ENCODE data around the gene SPRYD3.

SPRYD3 gene

DNA sequence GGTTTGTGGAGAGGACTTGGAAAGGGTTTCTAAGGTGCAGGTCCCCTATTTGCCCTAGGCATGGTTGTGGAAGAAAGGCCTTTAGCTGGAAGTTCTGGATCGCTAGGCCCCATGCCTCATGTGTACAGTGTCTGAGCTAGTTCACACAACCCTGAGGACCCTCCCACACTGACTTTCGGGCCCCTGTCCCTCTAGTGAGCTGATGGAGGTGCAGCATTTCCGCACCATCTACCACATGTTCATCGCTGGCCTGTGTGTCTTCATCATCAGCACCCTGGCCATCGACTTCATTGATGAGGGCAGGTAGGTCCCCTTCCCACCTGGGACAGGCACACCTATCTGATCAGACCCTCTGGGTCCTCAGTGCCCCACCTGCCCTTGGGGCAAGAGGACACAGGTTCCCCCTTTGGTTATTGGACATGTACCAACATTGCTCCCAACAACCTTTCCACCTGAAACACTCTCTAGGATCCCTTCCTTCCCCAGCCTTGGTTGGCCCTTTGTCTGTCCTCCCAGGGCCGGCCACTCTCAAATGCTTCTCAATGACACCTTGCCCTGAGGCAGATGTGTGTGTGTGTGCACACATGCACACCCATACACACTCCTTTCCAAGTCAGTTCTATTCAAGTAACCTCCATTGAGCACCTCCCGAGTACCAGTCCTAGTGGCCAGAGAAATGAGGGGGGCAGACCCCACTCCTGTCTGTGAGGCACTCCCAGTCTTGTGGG is 26.7 kb upstream of the SPRYD3 start:
- TF ChIP-seq, protein P1, sequence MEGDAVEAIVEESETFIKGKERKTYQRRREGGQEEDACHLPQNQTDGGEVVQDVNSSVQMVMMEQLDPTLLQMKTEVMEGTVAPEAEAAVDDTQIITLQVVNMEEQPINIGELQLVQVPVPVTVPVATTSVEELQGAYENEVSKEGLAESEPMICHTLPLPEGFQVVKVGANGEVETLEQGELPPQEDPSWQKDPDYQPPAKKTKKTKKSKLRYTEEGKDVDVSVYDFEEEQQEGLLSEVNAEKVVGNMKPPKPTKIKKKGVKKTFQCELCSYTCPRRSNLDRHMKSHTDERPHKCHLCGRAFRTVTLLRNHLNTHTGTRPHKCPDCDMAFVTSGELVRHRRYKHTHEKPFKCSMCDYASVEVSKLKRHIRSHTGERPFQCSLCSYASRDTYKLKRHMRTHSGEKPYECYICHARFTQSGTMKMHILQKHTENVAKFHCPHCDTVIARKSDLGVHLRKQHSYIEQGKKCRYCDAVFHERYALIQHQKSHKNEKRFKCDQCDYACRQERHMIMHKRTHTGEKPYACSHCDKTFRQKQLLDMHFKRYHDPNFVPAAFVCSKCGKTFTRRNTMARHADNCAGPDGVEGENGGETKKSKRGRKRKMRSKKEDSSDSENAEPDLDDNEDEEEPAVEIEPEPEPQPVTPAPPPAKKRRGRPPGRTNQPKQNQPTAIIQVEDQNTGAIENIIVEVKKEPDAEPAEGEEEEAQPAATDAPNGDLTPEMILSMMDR (IDR thresholded peaks at IDR 0.05; ENCODE audit: borderline replicate concordance, insufficient read depth, low read depth, low read length): no peak
- H3K4me3 ChIP-seq (ENCODE audit: low read depth, low read length): no peak overlapping the region

DNA sequence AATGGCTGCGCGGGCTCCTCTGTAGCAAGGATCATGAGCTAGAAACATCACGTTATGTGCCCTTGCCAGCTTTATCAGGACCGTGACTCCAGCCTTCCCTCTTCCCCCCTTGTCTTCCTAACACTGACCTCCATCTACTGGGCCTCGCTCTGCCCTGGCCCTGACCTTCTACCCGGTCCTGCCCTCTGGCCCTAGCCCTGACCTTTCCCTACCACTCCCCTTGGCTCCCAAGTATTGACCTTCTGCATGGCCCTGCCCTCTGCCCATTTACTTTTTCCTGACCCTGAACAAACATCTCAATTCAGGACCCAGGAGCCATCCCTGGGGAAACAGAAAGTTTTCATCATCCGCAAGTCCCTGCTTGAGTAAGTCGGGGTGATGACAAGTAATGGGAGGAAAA is 26.1 kb upstream of the SPRYD3 start:
- no peak overlapping the region for H3K4me3 ChIP-seq (ENCODE audit: low read depth, low read length)
- TF ChIP-seq, protein P1 (IDR thresholded peaks at IDR 0.05; ENCODE audit: borderline replicate concordance, insufficient read depth, low read depth, low read length): no peak

DNA sequence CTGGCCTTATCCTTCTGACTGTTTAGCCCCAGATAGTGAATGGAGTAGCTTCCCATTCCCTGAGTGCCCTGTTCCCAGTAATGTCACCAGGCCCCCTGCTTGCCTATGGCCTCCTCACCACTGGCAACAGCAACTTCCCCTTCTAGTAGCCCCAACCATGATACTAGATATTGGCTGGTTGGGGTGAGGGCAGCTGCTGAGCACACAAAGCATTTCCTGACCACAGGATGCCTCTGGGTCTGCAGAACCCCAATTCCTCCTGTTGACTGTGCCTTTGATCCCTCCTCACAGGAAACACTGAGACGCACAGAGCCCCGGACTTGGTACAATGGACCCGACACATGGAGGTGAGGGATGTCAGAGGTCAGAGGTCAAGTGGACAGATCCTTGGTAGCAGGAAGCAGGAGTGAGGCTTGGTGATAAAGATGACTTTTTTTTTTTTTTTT is 24.7 kb upstream of the SPRYD3 start:
- H3K4me3 ChIP-seq (ENCODE audit: low read depth, low read length): no peak overlapping the region
- TF ChIP-seq, protein P1 (IDR thresholded peaks at IDR 0.05; ENCODE audit: borderline replicate concordance, insufficient read depth, low read depth, low read length): no peak

DNA sequence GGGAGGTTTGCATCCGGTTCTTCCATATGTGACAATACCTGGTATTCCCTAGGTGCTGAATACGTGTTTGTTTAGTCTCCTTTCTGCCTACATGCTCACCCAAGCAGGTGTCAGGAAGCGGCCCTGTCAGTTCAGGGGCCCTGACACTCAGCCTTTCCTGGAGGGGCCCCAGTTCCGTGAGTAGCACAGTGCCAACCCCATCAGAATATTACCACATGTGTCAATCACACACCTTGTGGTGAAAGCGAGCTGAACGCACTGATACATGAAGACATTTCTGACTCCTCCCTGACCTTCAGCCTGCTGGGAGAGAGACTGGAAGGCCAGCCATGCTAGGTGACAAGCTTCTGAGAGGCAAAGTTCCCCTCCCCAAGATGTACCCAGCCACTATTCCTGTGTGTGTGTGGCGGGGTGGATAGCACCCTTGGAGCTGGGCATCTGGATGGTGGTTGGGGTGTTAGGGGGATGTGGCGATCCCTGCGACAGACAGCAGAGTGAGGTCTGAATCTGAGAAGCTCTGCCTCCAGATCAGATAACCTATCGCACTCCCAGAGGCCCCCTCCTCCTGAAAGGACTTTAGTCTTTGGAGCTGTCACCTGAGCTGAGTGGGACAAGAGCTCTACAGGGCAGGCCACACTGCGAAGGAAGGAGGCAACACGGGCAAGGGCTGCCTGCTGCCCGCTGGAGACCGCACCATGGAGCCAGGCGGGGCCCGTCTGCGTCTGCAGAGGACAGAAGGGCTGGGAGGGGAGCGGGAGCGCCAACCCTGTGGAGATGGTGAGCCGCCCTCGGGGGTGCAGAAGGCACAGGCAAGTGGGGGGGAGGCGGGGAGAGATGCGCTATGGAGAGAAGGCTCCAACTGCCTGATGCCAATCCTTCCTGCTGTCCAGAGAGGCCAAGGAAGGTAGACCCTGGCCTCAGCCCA is 24.0 kb upstream of the SPRYD3 start, which contains the start of gene SOAT2:
SOAT2 (plus strand) TSS at position 604 of the 925 bp plus-strand sequence; CDS start at position 696, 92 bp downstream.
- H3K4me3 ChIP-seq (ENCODE audit: low read depth, low read length): no peak within 1 kb of the TSS

DNA sequence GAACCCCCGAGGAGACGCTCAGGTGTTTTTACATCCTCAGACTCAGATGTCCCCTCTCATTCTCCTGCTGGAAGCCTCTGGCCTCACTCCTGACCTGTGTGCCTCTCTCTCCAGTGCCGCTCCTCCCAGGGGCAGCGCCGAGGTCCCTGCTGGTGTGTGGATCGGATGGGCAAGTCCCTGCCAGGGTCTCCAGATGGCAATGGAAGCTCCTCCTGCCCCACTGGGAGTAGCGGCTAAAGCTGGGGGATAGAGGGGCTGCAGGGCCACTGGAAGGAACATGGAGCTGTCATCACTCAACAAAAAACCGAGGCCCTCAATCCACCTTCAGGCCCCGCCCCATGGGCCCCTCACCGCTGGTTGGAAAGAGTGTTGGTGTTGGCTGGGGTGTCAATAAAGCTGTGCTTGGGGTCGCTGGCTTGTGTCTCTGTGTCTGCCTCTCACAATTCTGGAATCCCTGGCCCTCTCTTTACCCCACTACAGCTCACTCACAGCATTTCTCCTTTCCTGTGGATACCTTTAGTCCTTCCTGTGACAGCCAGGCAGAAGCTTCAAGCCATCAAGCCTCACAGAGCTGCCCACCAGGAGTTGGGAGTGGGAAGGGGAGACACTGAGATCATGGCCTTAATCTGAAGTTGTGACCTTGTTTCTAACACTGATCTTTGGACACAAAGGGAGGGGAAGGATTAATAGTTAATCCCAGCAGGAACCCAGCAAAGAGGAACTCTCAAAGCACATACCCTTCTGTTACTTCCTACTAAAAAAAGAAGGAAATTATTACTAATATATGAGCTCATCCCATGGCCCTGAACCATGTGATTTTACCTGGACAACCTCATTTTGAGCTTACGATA is 23.0 kb upstream of the SPRYD3 start:
- TF ChIP-seq, protein P1 (IDR thresholded peaks at IDR 0.05; ENCODE audit: borderline replicate concordance, insufficient read depth, low read depth, low read length): no peak
- no peak overlapping the region for H3K4me3 ChIP-seq (ENCODE audit: low read depth, low read length)

More for the DNA sequence above, 24.0 kb upstream of the SPRYD3 start, which contains the start of gene SOAT2:
- TF ChIP-seq, protein P1 (IDR thresholded peaks at IDR 0.05; ENCODE audit: borderline replicate concordance, insufficient read depth, low read depth, low read length): no peak

DNA sequence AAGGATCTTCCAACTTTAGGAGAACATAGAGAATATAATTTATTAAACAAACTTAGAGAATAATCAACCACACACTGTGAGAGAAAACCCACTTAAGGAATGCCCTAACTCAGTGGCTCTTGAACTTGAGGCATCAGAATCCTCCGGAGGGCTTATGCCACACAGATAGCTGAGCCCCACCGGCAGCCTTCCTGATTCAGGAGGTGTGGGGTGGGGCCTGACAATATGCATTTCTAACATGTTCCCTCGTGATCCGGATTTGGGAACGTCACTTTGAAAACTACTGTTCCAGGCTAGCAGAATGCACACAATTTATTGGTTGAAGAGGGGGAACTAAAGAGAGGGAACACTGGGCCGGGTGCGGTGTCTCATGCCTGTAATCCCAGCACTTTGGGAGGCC is 22.1 kb upstream of the SPRYD3 start:
- TF ChIP-seq, protein P1 (IDR thresholded peaks at IDR 0.05; ENCODE audit: borderline replicate concordance, insufficient read depth, low read depth, low read length): no peak
- H3K4me3 ChIP-seq (ENCODE audit: low read depth, low read length): no peak overlapping the region
